ENCODE measurements around the gene CPLX4.

CPLX4 gene

DNA sequence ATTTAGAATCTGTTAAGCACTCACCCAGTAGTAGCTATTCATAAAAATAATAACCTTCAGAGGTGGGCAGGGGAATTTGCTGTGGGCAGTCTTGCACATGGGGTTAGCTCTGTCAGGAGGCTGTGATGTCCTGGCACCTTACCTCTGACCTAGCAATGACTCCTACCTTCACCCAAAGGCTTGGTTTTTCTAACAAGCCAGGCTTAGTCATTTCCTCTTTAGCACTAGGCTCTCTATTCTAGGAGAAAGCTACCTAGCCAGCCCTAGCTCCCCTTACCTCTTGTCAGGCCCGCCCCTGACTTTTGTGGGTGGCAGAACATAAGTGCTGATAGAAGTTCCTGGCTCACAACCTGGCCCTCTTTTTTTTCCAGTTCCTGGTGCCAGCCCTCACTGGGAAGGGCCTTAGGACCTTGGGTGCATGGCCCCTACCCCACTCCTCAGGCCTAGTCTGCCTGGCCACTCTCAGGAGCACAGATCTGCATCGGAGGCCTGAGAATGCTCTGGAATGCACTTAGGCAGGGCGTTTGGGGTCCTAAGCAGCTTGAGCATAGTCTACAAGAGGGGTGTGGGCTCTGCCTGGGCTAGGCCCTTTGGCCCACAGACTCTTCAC is 17.7 kb downstream of the CPLX4 start:
- peak; percentile 70 for DNase-seq (ENCODE audit: low read depth)
- TF ChIP-seq, protein P1, sequence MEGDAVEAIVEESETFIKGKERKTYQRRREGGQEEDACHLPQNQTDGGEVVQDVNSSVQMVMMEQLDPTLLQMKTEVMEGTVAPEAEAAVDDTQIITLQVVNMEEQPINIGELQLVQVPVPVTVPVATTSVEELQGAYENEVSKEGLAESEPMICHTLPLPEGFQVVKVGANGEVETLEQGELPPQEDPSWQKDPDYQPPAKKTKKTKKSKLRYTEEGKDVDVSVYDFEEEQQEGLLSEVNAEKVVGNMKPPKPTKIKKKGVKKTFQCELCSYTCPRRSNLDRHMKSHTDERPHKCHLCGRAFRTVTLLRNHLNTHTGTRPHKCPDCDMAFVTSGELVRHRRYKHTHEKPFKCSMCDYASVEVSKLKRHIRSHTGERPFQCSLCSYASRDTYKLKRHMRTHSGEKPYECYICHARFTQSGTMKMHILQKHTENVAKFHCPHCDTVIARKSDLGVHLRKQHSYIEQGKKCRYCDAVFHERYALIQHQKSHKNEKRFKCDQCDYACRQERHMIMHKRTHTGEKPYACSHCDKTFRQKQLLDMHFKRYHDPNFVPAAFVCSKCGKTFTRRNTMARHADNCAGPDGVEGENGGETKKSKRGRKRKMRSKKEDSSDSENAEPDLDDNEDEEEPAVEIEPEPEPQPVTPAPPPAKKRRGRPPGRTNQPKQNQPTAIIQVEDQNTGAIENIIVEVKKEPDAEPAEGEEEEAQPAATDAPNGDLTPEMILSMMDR (IDR thresholded peaks at IDR 0.05; ENCODE audit: insufficient read depth, low read depth, low read length, missing control alignments), result no peak
- no peak overlapping the region for H3K4me3 ChIP-seq (ENCODE audit: low read length)

- TF ChIP-seq, protein P1 (IDR thresholded peaks at IDR 0.05; ENCODE audit: insufficient read depth, low read depth, low read length, missing control alignments), result no peak
- DNase-seq (ENCODE audit: low read depth), result no peak
- H3K4me3 ChIP-seq (ENCODE audit: low read length), result no peak overlapping the region
Measured at GRCh38 chr18:59298871-59299270, 19.6 kb downstream of the CPLX4 start.

- TF ChIP-seq, protein P1 (IDR thresholded peaks at IDR 0.05; ENCODE audit: insufficient read depth, low read depth, low read length, missing control alignments), result no peak
- DNase-seq (ENCODE audit: low read depth), result no peak
- H3K4me3 ChIP-seq (ENCODE audit: low read length), result no peak overlapping the region
Measured at GRCh38 chr18:59293317-59293716, 25.1 kb downstream of the CPLX4 start.

DNA sequence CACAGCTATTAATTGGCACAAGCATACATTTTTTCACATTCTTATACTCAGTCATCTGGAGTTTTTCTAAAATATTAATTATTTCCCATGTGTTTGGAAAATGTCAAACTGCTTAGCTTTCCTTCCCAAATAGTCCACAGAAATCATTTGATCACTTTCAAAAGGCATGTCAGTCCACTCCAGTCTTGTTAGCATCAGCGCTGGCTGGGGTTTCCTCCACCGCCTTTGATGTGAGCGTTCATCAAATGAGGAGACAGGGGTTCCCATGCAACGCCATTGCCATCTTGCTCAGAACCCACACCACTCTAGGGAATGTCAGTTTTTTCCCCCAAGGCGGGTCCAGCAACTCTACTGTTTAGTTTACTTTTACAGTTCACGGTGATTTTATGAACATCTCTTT is 32.1 kb downstream of the CPLX4 start:
- TF ChIP-seq, protein P1 (IDR thresholded peaks at IDR 0.05; ENCODE audit: insufficient read depth, low read depth, low read length, missing control alignments), result no peak
- H3K4me3 ChIP-seq (ENCODE audit: low read length), result no peak overlapping the region
- DNase-seq (ENCODE audit: low read depth), result no peak

DNA sequence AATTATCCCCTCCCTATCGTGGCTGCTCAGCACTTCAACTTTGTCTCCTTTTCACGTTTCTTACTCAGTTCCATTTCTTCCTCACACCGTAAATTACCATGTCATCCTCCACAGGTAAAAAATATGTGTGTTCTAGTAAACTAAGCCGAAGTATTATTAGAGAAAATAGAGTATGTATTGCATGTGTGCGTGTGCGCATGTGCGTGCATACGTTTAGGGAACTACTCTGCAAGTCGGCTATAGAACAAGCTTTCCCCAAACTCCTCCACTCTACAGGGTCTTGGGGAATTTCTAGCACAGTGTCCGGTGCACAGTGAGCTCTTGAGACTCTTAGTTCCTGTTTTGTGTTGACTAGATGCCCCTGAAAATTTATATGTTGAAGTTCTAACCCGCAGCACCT is 36.1 kb downstream of the CPLX4 start:
- H3K4me3 ChIP-seq (ENCODE audit: low read length), result no peak overlapping the region
- TF ChIP-seq, protein P1 (IDR thresholded peaks at IDR 0.05; ENCODE audit: insufficient read depth, low read depth, low read length, missing control alignments), result no peak
- DNase-seq (ENCODE audit: low read depth), result no peak

DNA sequence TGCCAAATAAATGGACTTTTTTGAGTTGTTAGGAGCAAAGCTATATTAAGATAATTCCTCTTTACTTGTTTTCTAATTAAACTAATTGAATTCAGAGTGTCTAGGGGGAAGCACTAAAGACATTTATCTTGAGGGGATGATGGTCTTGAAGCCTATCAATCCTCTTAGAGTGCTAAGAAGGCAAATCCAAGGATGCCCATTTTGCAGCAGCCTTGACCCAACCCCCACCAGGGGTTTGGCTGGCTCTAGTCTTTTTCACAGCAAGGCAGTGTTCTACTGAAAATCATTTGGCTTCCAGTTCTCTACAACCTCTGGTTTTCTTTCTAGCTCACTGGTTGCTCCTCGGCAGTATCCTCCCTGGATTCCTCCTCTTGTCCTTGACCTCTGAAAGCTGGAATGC is 38.7 kb downstream of the CPLX4 start:
- no peak for DNase-seq (ENCODE audit: low read depth)
- H3K4me3 ChIP-seq (ENCODE audit: low read length), result no peak overlapping the region
- TF ChIP-seq, protein P1 (IDR thresholded peaks at IDR 0.05; ENCODE audit: insufficient read depth, low read depth, low read length, missing control alignments), result no peak

GRCh38 chr18:59279193-59279592 is 39.3 kb downstream of the CPLX4 start:
- no peak for DNase-seq (ENCODE audit: low read depth)
- H3K4me3 ChIP-seq (ENCODE audit: low read length), result no peak overlapping the region
- TF ChIP-seq, protein P1 (IDR thresholded peaks at IDR 0.05; ENCODE audit: insufficient read depth, low read depth, low read length, missing control alignments), result no peak

Measured in epithelial cell of esophagus (primary cell).